GM18868 (cell line): Measurements from ENCODE around the gene TAMALIN.

ENCODE experiments used
- ATAC-seq: cut with Tn5 transposase; IDR thresholded peaks from one replicate; pipeline ENCODE4 v1.9.1; 2021; ENCODE audit warnings: mild to moderate bottlenecking, moderate library complexity; ENCODE audit not compliant: unreplicated experiment

Gene TAMALIN

GRCh38 chr12:51980809-51981127 lies 26.0 kb upstream of the TAMALIN start:
- ATAC-seq = no peak

- ATAC-seq = no peak
These were observed 22.1 kb upstream of the TAMALIN start for GRCh38 chr12:51984657-51985056.

GRCh38 chr12:51985154-51985835 lies 21.5 kb upstream of the TAMALIN start:
- no peak for ATAC-seq

- no peak for ATAC-seq
These were observed 19.9 kb upstream of the TAMALIN start for GRCh38 chr12:51986834-51987233.

- no peak for ATAC-seq
These were observed 14.5 kb upstream of the TAMALIN start for GRCh38 chr12:51992246-51992645.

GRCh38 chr12:51994539-51994820 lies 12.3 kb upstream of the TAMALIN start:
- no peak for ATAC-seq

GRCh38 chr12:51994959-51995358 lies 11.8 kb upstream of the TAMALIN start:
- ATAC-seq = no peak

- ATAC-seq = no peak
These were observed 9.6 kb upstream of the TAMALIN start for GRCh38 chr12:51997136-51997535.

- no peak for ATAC-seq
These were observed 3.7 kb upstream of the TAMALIN start for GRCh38 chr12:52003016-52003550.

GRCh38 chr12:52003591-52003990 lies 3.2 kb upstream of the TAMALIN start:
- no peak for ATAC-seq

GRCh38 chr12:52004042-52004648 lies 2.6 kb upstream of the TAMALIN start:
- no peak for ATAC-seq

GRCh38 chr12:52005218-52005902 lies 1.4 kb upstream of the TAMALIN start:
- ATAC-seq = no peak

GRCh38 chr12:52005903-52006703 lies 643 bp upstream of the TAMALIN start:
- peak; percentile 77 for ATAC-seq

- no peak for ATAC-seq
These were observed 594 bp downstream of the TAMALIN start for GRCh38 chr12:52007158-52007921.

- no peak for ATAC-seq
These were observed 1.3 kb downstream of the TAMALIN start for GRCh38 chr12:52007982-52008510.

GRCh38 chr12:52009081-52009751 lies 2.5 kb downstream of the TAMALIN start:
- ATAC-seq = no peak

- no peak for ATAC-seq
These were observed 3.4 kb downstream of the TAMALIN start for GRCh38 chr12:52010152-52010622.

- ATAC-seq = no peak
These were observed 4.2 kb downstream of the TAMALIN start for GRCh38 chr12:52010692-52011601.
